HUES48 (cell line): ENCODE data around the gene ANXA9.
A peak's percentile ranks its signal among the peaks of the same experiment; 100 is the strongest.

Experiments
- H3K27ac ChIP-seq: one replicate; pipeline ENCODE4 v1.7.0; 2013; ENCODE audit warnings: low read depth, low read length, inconsistent platforms
- H3K27me3 ChIP-seq: 2 replicates; pipeline ENCODE4 v1.6.1; 2013; ENCODE audit warnings: mild to moderate bottlenecking, low read length; ENCODE audit not compliant: control insufficient read depth, insufficient read depth
- H3K36me3 ChIP-seq: 2 replicates; pipeline ENCODE4 v1.6.1; 2013; ENCODE audit warnings: low read length; ENCODE audit not compliant: control insufficient read depth, insufficient read depth
- H3K4me1 ChIP-seq: 2 replicates; pipeline ENCODE4 v1.6.1; 2013; ENCODE audit warnings: mild to moderate bottlenecking, low read length; ENCODE audit not compliant: control insufficient read depth, insufficient read depth
- H3K4me3 ChIP-seq: 2 replicates; pipeline ENCODE4 v1.5.1; 2013; ENCODE audit warnings: mild to moderate bottlenecking, low read depth, low read length
- H3K9ac ChIP-seq: 2 replicates; pipeline ENCODE4 v1.6.1; 2013; ENCODE audit warnings: mild to moderate bottlenecking, low read depth, low read length, moderate library complexity
- H3K9me3 ChIP-seq: 2 replicates; pipeline ENCODE4 v1.6.1; 2013; ENCODE audit warnings: low read length; ENCODE audit not compliant: control insufficient read depth, insufficient read depth

ANXA9 gene

GRCh38 chr1:151013518-151013917 lies 31.4 kb downstream of the ANXA9 start:
- no peak overlapping the region for H3K27ac ChIP-seq
- H3K27me3 ChIP-seq: no peaks in the 10 kb centered on the region
- H3K4me3 ChIP-seq: no peak overlapping the region
- H3K9me3 ChIP-seq: no peaks in the 10 kb centered on the region
- peaks cover 10% of the 10 kb centered on the region for H3K36me3 ChIP-seq
- no peak overlapping the region for H3K9ac ChIP-seq
- peaks cover 6% of the 10 kb centered on the region; the same call in 1 of the 2 replicates for H3K4me1 ChIP-seq

GRCh38 chr1:151024540-151025146 lies 42.6 kb downstream of the ANXA9 start:
- Histone ChIP-seq H3K9me3 (no peaks in the 10 kb centered on the region), H3K9ac (no peak overlapping the region), H3K27me3 (no peaks in the 10 kb centered on the region), H3K4me3 (no peak overlapping the region), H3K4me1 (no peaks in the 10 kb centered on the region), H3K27ac (no peak overlapping the region), H3K36me3 (peaks cover 31% of the 10 kb centered on the region)

DNA sequence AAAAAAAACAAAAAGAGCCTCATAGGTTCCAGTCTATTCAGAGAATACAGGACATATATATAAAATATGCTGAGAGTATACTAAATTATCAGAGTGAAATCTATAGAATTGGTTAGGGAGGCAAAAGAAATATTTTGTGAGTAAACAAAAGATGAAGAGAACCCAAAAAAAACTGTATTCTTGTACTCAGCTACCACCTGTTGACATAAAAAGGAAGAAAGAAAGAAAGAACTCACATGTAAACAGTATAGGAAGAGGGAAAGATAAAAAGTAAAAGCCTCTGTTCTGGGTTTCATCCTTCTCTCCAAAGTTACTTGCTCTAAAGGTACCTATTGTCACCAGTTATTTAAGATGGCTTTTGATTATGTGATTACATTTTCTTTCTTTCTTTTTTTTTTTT lies 44.4 kb downstream of the ANXA9 start:
- no peaks in the 10 kb centered on the region for H3K4me1 ChIP-seq
- peaks cover 43% of the 10 kb centered on the region for H3K36me3 ChIP-seq
- no peaks in the 10 kb centered on the region for H3K9me3 ChIP-seq
- no peaks in the 10 kb centered on the region for H3K27me3 ChIP-seq
- no peak overlapping the region for H3K4me3 ChIP-seq
- H3K27ac ChIP-seq: no peak overlapping the region
- H3K9ac ChIP-seq: no peak overlapping the region

DNA sequence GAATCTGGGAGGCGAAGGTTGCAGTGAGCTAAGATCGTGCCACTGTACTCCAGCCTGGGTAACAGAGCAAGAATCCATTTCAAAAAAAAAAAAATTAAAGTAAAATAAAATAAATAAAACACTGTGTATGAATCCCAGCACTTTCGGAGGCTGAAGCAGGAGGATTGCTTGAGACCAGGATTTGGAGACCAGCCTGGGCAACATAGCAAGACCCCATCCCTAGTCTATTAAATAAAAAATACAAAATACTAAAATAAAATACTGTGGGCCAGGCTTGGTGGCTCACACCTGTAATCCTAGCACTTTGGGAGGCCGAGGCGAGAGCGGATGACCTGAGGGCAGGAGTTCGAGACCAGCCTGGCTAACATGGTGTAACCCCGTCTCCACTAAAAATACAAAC lies 50.1 kb downstream of the ANXA9 start:
- Histone ChIP-seq H3K4me1 (peaks cover 7% of the 10 kb centered on the region), H3K9ac (no peak overlapping the region), H3K36me3 (peaks cover 44% of the 10 kb centered on the region), H3K27ac (no peak overlapping the region), H3K9me3 (no peaks in the 10 kb centered on the region), H3K4me3 (no peak overlapping the region), H3K27me3 (no peaks in the 10 kb centered on the region)

DNA sequence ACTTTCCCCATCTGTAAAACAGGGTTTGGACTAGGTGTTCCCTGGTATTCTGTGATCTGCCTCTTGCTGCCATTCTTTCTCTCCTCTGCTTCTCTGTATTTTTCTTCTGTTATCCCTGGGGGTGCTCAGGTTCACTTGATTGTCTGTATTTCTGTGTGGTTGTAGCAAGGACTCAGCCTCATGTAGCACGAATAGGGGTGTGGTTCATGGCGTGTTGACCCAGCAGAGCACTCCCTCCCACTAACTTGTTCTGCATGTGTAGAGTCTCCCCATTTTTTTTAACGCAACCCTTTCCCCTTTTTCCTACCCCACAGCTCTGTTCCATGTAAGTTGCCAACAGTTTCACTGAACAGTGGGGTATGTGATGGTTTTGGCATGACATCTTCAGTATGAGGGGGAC lies 53.1 kb downstream of the ANXA9 start:
- no peak overlapping the region for H3K27ac ChIP-seq
- no peak overlapping the region for H3K9ac ChIP-seq
- no peaks in the 10 kb centered on the region for H3K9me3 ChIP-seq
- peaks cover 26% of the 10 kb centered on the region for H3K36me3 ChIP-seq
- peaks cover 7% of the 10 kb centered on the region for H3K4me1 ChIP-seq
- no peaks in the 10 kb centered on the region for H3K27me3 ChIP-seq
- H3K4me3 ChIP-seq: no peak overlapping the region

- Histone ChIP-seq H3K4me3 (peak within 1 kb of the TSS; percentile 30; the same call in 1 of the 2 replicates), H3K9ac (no peak within 1 kb of the TSS), H3K27ac (peak within 1 kb of the TSS; percentile 39), H3K9me3 (no peaks in the 10 kb centered on the region), H3K36me3 (peaks cover 17% of the 10 kb centered on the region), H3K4me1 (peaks cover 7% of the 10 kb centered on the region), H3K27me3 (no peaks in the 10 kb centered on the region)
These were observed 54.3 kb downstream of the ANXA9 start, which contains the start of gene BNIPL for GRCh38 chr1:151036356-151036755. BNIPL (plus strand) TSS chr1:151036586; CDS start chr1:151036726, 140 bp downstream.

GRCh38 chr1:151037032-151037431 lies 54.9 kb downstream of the ANXA9 start:
- no peaks in the 10 kb centered on the region for H3K27me3 ChIP-seq
- H3K9me3 ChIP-seq: no peaks in the 10 kb centered on the region
- H3K9ac ChIP-seq: no peak overlapping the region
- H3K4me1 ChIP-seq: peaks cover 7% of the 10 kb centered on the region
- no peak overlapping the region for H3K4me3 ChIP-seq
- H3K36me3 ChIP-seq: peaks cover 12% of the 10 kb centered on the region
- peak overlapping the region; percentile 39 for H3K27ac ChIP-seq

DNA sequence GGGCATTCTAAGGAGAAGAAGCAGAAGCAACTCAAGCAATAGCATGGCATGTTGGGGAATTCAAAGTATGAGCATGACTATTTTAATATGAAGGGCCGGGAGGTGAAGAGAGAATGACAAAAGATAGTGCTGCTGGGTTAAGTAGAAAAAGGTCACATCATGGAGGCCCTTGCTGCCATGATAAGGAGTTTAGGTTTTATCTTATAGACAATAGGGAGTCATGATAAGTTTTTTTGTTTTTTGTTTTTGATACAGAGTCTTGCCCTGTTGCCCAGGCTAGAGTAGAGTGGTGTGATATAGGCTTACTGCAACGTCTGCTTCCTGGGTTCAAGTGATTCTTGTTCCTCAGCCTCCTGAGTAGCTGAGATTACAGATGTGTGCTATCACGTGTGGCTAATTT lies 57.4 kb downstream of the ANXA9 start:
- no peak overlapping the region for H3K27ac ChIP-seq
- H3K9ac ChIP-seq: no peak overlapping the region
- H3K36me3 ChIP-seq: peaks cover 2% of the 10 kb centered on the region
- no peak overlapping the region for H3K4me3 ChIP-seq
- H3K27me3 ChIP-seq: no peaks in the 10 kb centered on the region
- H3K4me1 ChIP-seq: peaks cover 7% of the 10 kb centered on the region
- H3K9me3 ChIP-seq: no peaks in the 10 kb centered on the region

DNA sequence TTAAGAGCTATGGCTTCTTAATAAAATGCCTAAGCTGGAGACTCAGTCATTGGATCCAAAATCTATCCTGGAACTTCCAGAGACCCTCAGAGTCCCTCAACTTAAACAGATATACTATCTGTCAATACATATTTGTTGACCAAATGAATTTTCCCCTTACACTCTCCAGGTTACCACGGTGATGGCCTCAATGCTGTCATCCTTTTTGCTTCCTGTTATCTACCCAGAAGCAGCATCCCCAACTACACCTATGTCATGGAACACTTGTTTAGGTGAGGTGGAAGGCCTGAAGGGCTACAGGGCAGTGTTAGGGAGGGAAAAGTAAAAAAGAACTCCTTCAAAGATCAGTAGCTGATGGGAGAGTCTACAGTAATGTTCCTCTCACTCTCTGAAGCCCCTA lies 61.1 kb downstream of the ANXA9 start:
- Histone ChIP-seq H3K4me3 (no peak overlapping the region), H3K27me3 (no peaks in the 10 kb centered on the region), H3K36me3 (no peaks in the 10 kb centered on the region), H3K9me3 (no peaks in the 10 kb centered on the region), H3K9ac (no peak overlapping the region), H3K4me1 (no peaks in the 10 kb centered on the region; the same call in 1 of the 2 replicates), H3K27ac (no peak overlapping the region)
